ENCODE results near the gene SCUBE3. TPM values are rescaled to one million over a fixed set of nuclear protein-coding genes. Genes with fewer than 3 reads are reported as not detected.
A peak's percentile ranks its signal among the peaks of the same experiment; 100 is the strongest.

SCUBE3 gene
- total and polyA plus RNA-seq, 9 of the 15 experiments (the other 6 are each of a cell fraction or from before 2014, with no cell fraction given) = 0.01 to 0.11 TPM; not detected in 7

DNA sequence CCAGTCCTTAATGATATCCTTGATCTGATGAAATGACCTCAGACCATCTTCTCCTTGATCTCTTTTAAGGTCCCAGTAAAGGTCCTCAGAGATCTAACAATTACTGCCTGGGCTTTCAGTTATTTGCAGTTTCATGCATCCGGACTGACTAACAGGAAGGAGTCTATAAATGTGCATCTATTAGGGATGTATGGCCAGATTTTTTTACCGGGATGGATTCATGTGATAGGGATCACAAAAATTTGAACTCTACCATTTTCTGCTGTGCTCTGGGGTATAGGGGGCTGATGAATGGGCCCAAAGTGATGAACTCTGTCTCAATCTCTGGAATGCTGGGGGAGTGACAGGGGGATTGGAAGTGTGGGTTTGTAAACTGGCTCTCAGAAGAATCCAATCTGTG lies 36.2 kb upstream of the SCUBE3 start:
- WGBS (ENCODE audit: insufficient coverage, low coverage, missing lambda C conversion rate) = 11% methylated on average over 2 of the region's 2 CpGs
- Histone ChIP-seq H3K4me3 (no peak overlapping the region), H2AFZ (ENCODE audit: low read depth, low read length) (peak overlapping the region; percentile 76), H3K9me3 (replicated peaks; ENCODE audit: control insufficient read depth, insufficient read depth, low read depth, low read length) (no peaks in the 10 kb centered on the region), H3K79me2 (ENCODE audit: control insufficient read depth, insufficient read depth, low read length) (no peaks in the 10 kb centered on the region), H3K36me3 (ENCODE audit: control insufficient read depth, insufficient read depth, low read length) (no peaks in the 10 kb centered on the region), H3K4me2 (ENCODE audit: insufficient read depth, low read length) (peak overlapping the region; percentile 38; the same call in 1 of the 2 replicates), H4K20me1 (replicated peaks; ENCODE audit: control insufficient read depth, insufficient read depth, low read length) (no peaks in the 10 kb centered on the region), H3K27ac (ENCODE audit: extremely low read depth, low read depth, low read length) (no peak overlapping the region), H3K9me1 (ENCODE audit: control insufficient read depth, insufficient read depth, low read length) (no peaks in the 10 kb centered on the region), H3K9ac (ENCODE audit: insufficient read depth in 1 of 2, low read depth in 2 of 2, low read length in 2 of 2) (no peak overlapping the region), H3K4me1 (replicated peaks in 1 of 2; ENCODE audit: control insufficient read depth in 2 of 2, insufficient read depth in 2 of 2, low read length in 2 of 2) (peaks cover 10 to 11% of the 10 kb centered on the region in 2 experiments; a peak in 4 of 5 replicates), H3K27me3 (ENCODE audit: control insufficient read depth in 2 of 2, insufficient read depth in 2 of 2, low read length in 2 of 2) (peaks cover 5 to 20% of the 10 kb centered on the region in 2 experiments)
- TF ChIP-seq, protein P1, sequence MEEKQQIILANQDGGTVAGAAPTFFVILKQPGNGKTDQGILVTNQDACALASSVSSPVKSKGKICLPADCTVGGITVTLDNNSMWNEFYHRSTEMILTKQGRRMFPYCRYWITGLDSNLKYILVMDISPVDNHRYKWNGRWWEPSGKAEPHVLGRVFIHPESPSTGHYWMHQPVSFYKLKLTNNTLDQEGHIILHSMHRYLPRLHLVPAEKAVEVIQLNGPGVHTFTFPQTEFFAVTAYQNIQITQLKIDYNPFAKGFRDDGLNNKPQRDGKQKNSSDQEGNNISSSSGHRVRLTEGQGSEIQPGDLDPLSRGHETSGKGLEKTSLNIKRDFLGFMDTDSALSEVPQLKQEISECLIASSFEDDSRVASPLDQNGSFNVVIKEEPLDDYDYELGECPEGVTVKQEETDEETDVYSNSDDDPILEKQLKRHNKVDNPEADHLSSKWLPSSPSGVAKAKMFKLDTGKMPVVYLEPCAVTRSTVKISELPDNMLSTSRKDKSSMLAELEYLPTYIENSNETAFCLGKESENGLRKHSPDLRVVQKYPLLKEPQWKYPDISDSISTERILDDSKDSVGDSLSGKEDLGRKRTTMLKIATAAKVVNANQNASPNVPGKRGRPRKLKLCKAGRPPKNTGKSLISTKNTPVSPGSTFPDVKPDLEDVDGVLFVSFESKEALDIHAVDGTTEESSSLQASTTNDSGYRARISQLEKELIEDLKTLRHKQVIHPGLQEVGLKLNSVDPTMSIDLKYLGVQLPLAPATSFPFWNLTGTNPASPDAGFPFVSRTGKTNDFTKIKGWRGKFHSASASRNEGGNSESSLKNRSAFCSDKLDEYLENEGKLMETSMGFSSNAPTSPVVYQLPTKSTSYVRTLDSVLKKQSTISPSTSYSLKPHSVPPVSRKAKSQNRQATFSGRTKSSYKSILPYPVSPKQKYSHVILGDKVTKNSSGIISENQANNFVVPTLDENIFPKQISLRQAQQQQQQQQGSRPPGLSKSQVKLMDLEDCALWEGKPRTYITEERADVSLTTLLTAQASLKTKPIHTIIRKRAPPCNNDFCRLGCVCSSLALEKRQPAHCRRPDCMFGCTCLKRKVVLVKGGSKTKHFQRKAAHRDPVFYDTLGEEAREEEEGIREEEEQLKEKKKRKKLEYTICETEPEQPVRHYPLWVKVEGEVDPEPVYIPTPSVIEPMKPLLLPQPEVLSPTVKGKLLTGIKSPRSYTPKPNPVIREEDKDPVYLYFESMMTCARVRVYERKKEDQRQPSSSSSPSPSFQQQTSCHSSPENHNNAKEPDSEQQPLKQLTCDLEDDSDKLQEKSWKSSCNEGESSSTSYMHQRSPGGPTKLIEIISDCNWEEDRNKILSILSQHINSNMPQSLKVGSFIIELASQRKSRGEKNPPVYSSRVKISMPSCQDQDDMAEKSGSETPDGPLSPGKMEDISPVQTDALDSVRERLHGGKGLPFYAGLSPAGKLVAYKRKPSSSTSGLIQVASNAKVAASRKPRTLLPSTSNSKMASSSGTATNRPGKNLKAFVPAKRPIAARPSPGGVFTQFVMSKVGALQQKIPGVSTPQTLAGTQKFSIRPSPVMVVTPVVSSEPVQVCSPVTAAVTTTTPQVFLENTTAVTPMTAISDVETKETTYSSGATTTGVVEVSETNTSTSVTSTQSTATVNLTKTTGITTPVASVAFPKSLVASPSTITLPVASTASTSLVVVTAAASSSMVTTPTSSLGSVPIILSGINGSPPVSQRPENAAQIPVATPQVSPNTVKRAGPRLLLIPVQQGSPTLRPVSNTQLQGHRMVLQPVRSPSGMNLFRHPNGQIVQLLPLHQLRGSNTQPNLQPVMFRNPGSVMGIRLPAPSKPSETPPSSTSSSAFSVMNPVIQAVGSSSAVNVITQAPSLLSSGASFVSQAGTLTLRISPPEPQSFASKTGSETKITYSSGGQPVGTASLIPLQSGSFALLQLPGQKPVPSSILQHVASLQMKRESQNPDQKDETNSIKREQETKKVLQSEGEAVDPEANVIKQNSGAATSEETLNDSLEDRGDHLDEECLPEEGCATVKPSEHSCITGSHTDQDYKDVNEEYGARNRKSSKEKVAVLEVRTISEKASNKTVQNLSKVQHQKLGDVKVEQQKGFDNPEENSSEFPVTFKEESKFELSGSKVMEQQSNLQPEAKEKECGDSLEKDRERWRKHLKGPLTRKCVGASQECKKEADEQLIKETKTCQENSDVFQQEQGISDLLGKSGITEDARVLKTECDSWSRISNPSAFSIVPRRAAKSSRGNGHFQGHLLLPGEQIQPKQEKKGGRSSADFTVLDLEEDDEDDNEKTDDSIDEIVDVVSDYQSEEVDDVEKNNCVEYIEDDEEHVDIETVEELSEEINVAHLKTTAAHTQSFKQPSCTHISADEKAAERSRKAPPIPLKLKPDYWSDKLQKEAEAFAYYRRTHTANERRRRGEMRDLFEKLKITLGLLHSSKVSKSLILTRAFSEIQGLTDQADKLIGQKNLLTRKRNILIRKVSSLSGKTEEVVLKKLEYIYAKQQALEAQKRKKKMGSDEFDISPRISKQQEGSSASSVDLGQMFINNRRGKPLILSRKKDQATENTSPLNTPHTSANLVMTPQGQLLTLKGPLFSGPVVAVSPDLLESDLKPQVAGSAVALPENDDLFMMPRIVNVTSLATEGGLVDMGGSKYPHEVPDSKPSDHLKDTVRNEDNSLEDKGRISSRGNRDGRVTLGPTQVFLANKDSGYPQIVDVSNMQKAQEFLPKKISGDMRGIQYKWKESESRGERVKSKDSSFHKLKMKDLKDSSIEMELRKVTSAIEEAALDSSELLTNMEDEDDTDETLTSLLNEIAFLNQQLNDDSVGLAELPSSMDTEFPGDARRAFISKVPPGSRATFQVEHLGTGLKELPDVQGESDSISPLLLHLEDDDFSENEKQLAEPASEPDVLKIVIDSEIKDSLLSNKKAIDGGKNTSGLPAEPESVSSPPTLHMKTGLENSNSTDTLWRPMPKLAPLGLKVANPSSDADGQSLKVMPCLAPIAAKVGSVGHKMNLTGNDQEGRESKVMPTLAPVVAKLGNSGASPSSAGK (IDR thresholded peaks at IDR 0.05) = no peak
- TF ChIP-seq, protein P2, sequence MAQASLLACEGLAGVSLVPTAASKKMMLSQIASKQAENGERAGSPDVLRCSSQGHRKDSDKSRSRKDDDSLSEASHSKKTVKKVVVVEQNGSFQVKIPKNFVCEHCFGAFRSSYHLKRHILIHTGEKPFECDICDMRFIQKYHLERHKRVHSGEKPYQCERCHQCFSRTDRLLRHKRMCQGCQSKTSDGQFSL (CRISPR knock-in tag; IDR thresholded peaks at IDR 0.05) = no peak
- TF ChIP-seq, protein P2 (tag; IDR thresholded peaks at IDR 0.05) = no peak
- no peak for TF ChIP-seq ZFP30 (CRISPR knock-in tag; IDR thresholded peaks at IDR 0.05; ENCODE audit: borderline replicate concordance)
- TF ChIP-seq, protein P3, sequence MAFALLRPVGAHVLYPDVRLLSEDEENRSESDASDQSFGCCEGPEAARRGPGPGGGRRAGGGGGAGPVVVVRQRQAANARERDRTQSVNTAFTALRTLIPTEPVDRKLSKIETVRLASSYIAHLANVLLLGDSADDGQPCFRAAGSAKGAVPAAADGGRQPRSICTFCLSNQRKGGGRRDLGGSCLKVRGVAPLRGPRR (CRISPR knock-in tag; IDR thresholded peaks at IDR 0.05) = no peak
- no peak for TF ChIP-seq OTX1 (CRISPR knock-in tag; IDR thresholded peaks at IDR 0.05)
- no peak for TF ChIP-seq SRSF3 (IDR thresholded peaks at IDR 0.05; ENCODE audit: insufficient read depth, low read length)
- TF ChIP-seq HMGN3 (IDR thresholded peaks at IDR 0.05; ENCODE audit: borderline replicate concordance, extremely low read depth, insufficient read length, low read depth, low read length) = no peak
- TF ChIP-seq MEF2D (tag; conservative IDR thresholded peaks at IDR 0.05; ENCODE audit: low read depth) = no peak
- TF ChIP-seq ELF4 (CRISPR knock-in tag; IDR thresholded peaks at IDR 0.05) = no peak
- intact Hi-C loops (cut with micrococcal nuclease) (no loop called here), in situ Hi-C loops (cut with MboI) (no loop called here)
- no TSS peak for BruUV-seq (replicated peaks)
- ATAC-seq (no peak), FAIRE-seq (peak; percentile 23), DNase-seq (ENCODE audit: extremely low read depth in 1 of 4, low spot score in 3 of 4) (no peak)
- CTCF ChIA-PET (ENCODE audit: low intra/inter-chr PET ratio) = no interaction called here
- POLR2A ChIA-PET = no interaction called here
